Osteoblast (primary cell): ENCODE results near the gene ZDHHC23. TPM values are rescaled to one million over a fixed set of nuclear protein-coding genes. Genes with fewer than 3 reads are reported as not detected.

Experiments
- DNase-seq: peaks from one replicate; pipeline ENCODE4 v3.0.0; 2011; ENCODE audit warnings: low spot score, mixed read lengths; ENCODE audit not compliant: insufficient read length; ENCODE audit errors: missing footprints
- H2AFZ ChIP-seq: 2 replicates; pipeline ENCODE4 v1.6.0; 2011; ENCODE audit warnings: mild to moderate bottlenecking, low read length
- H3K27ac ChIP-seq: 2 replicates; pipeline ENCODE4 v1.5.1; 2011; ENCODE audit warnings: mild to moderate bottlenecking, low read depth, low read length, moderate library complexity
- H3K27me3 ChIP-seq: 2 replicates; pipeline ENCODE4 v1.6.0; 2012; ENCODE audit warnings: mild to moderate bottlenecking, control low read depth, inconsistent platforms, low read length, moderate library complexity; ENCODE audit not compliant: insufficient read depth
- H3K36me3 ChIP-seq: 2 replicates; pipeline ENCODE4 v1.5.1; 2011; ENCODE audit warnings: mild to moderate bottlenecking, low read length, control low read depth, moderate library complexity; ENCODE audit not compliant: insufficient read depth
- H3K4me1 ChIP-seq: 2 replicates; pipeline ENCODE4 v1.5.1; 2011; ENCODE audit warnings: mild to moderate bottlenecking, low read length, control low read depth, moderate library complexity; ENCODE audit not compliant: insufficient read depth
- H3K4me2 ChIP-seq: 2 replicates; pipeline ENCODE4 v1.6.0; 2011; ENCODE audit warnings: mild to moderate bottlenecking, low read length; ENCODE audit not compliant: insufficient read depth
- H3K4me3 ChIP-seq: fragments of 200-600 bp; sonication (generic); 3 replicates; pipeline ENCODE4 v1.5.1; 2012; ENCODE audit warnings: mild to moderate bottlenecking, low read length, inconsistent platforms; ENCODE audit not compliant: insufficient read depth
- H3K79me2 ChIP-seq: 2 replicates; pipeline ENCODE4 v1.6.0; 2012; ENCODE audit warnings: mild to moderate bottlenecking, low read length, control low read depth, inconsistent platforms; ENCODE audit not compliant: insufficient read depth
- H3K9me3 ChIP-seq: 2 replicates; pipeline ENCODE4 v1.5.1; 2011; ENCODE audit warnings: low read depth, low read length, control low read depth
- H4K20me1 ChIP-seq: 2 replicates; pipeline ENCODE4 v1.6.0; 2012; ENCODE audit warnings: mild to moderate bottlenecking, low read length, control low read depth; ENCODE audit not compliant: insufficient read depth
- total RNA-seq: library from RNA; depleted of rRNA; stranded (reverse); fragments of >200 nt; gene quantifications from 2 replicates; pipeline ENCODE4 v1.2.3, GENCODE V29; 2012
- TF ChIP-seq, protein P1 (sequence below): IDR thresholded peaks from 2 replicates; pipeline ENCODE4 v1.5.1; 2011; ENCODE audit warnings: mild to moderate bottlenecking, low read depth, low read length, moderate library complexity; ENCODE audit errors: extremely low read depth

ZDHHC23 gene
- total RNA-seq, 1 donor, result 1.1 TPM

DNA sequence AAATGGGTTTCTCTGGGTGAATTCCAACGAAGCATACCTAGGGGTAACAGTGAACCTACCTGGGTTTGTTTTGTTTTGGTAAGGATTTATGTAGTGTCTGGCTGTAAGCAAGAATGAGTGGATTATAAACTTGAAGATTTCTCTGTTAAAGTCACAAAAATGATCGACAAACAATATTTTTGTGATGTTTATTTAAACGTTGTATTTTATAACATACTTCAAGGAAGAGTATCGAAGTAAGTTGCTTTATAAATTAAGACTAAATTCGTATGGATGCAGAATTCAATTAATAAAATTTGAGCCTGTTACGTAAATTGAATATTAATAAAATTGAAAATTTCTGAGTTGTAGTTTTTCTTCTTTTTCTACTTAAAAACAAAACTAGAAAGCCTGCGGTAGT, 982 bp upstream of the ZDHHC23 start:
- Histone ChIP-seq H3K4me1 (peaks cover 8% of the 10 kb centered on the region), H3K27ac (no peak overlapping the region), H3K27me3 (peaks cover 36% of the 10 kb centered on the region), H4K20me1 (no peaks in the 10 kb centered on the region), H3K36me3 (no peaks in the 10 kb centered on the region), H2AFZ (no peak overlapping the region), H3K4me3 (peak overlapping the region; percentile 75), H3K9me3 (no peaks in the 10 kb centered on the region), H3K4me2 (peak overlapping the region; percentile 89), H3K79me2 (no peaks in the 10 kb centered on the region)
- DNase-seq, result no peak
- TF ChIP-seq, protein P1, sequence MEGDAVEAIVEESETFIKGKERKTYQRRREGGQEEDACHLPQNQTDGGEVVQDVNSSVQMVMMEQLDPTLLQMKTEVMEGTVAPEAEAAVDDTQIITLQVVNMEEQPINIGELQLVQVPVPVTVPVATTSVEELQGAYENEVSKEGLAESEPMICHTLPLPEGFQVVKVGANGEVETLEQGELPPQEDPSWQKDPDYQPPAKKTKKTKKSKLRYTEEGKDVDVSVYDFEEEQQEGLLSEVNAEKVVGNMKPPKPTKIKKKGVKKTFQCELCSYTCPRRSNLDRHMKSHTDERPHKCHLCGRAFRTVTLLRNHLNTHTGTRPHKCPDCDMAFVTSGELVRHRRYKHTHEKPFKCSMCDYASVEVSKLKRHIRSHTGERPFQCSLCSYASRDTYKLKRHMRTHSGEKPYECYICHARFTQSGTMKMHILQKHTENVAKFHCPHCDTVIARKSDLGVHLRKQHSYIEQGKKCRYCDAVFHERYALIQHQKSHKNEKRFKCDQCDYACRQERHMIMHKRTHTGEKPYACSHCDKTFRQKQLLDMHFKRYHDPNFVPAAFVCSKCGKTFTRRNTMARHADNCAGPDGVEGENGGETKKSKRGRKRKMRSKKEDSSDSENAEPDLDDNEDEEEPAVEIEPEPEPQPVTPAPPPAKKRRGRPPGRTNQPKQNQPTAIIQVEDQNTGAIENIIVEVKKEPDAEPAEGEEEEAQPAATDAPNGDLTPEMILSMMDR, result no peak

DNA sequence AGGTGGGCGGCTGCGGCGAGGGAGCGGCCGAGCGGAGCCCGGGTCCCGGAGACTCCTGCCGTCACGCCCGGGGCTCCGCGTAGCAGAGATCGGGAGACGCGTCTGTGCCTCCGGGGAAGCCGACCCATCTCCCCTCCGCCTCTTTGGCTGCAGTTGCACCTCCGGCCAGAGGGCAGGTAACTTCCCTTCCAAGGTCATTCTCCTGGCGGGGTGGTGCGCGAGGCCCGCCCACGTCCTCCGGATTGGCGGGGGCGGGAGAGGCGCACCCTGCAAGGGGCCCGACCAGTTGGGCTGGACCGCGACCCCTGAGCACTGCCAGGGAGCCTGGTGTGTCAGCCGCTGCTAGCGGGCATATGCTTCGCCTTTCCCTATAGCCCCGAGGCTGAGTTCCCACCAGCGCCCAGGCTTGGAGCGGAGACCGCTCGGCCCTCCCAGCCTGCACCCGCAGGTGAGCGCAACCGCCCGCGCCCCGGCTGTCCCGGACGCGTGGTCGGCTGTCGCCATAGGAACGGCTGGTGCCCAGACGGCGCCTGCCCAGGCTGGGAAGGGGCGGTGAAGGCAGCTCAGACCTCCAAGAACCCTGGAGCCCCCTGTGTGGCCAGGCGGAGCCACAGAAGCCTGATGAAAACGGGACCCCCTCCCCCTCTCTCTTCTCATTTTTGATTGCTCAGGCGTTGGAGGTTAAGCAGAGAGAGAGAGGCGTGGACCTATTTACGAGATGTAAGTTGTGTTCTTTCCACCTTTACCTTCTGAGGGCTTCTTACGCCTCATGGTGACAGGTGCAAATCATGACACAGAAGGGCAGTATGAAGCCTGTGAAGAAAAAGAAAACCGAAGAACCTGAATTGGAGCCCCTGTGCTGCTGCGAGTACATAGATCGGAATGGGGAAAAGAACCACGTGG, 453 bp downstream of the ZDHHC23 start:
- Histone ChIP-seq H3K36me3 (no peaks in the 10 kb centered on the region), H4K20me1 (no peaks in the 10 kb centered on the region), H3K4me3 (peak overlapping the region; percentile 75), H3K27me3 (peaks cover 40% of the 10 kb centered on the region), H3K4me2 (peak overlapping the region; percentile 89), H3K79me2 (no peaks in the 10 kb centered on the region), H3K27ac (no peak overlapping the region), H3K9me3 (no peaks in the 10 kb centered on the region), H3K4me1 (peaks cover 8% of the 10 kb centered on the region), H2AFZ (peak overlapping the region; percentile 70)
- TF ChIP-seq, protein P1, result no peak
- peak; percentile 85 for DNase-seq

DNA sequence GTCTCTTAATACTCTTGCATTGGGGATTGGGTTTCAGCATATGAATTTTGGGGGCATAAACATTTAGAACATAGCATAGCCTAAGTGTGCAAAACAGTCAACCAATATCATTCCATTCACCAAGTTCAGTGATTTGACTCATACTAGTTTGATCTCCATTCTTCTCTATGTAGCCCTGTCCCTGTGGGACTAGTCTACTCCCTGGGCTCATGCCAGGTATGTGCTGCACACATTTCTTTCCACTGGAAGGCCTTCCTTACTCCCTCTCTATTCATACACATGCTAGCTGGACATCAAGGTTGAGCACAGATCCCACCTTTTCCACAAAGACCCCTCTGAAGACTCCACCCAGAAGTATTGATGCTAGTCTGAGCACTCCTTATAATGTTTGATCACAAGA, 5.1 kb downstream of the ZDHHC23 start:
- Histone ChIP-seq H4K20me1 (no peaks in the 10 kb centered on the region), H2AFZ (no peak overlapping the region), H3K27me3 (peaks cover 38% of the 10 kb centered on the region), H3K4me1 (peaks cover 10% of the 10 kb centered on the region), H3K4me2 (no peak overlapping the region), H3K27ac (no peak overlapping the region), H3K9me3 (no peaks in the 10 kb centered on the region), H3K4me3 (no peak overlapping the region), H3K36me3 (no peaks in the 10 kb centered on the region), H3K79me2 (no peaks in the 10 kb centered on the region)
- TF ChIP-seq, protein P1, result no peak
- DNase-seq, result peak; percentile 74

DNA sequence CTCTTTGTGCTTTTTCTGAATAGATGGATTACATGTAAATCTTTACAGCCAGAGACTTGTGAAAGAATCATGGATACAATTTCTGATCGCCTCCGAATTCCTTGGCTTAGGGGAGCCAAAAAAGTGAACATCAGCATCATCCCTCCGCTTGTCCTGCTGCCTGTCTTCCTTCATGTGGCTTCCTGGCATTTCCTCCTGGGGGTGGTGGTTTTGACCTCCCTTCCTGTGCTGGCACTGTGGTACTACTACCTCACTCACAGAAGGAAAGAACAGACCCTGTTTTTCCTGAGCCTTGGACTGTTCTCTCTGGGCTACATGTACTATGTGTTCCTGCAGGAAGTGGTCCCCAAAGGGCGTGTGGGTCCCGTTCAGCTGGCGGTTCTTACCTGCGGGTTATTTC, 5.9 kb downstream of the ZDHHC23 start:
- no peaks in the 10 kb centered on the region for H3K9me3 ChIP-seq
- H3K4me1 ChIP-seq, result peaks cover 3% of the 10 kb centered on the region
- no peaks in the 10 kb centered on the region for H3K79me2 ChIP-seq
- no peaks in the 10 kb centered on the region for H3K36me3 ChIP-seq
- DNase-seq, result no peak
- TF ChIP-seq, protein P1, result no peak
- no peak overlapping the region for H3K27ac ChIP-seq
- no peak overlapping the region for H2AFZ ChIP-seq
- H3K4me2 ChIP-seq, result no peak overlapping the region
- H4K20me1 ChIP-seq, result no peaks in the 10 kb centered on the region
- H3K27me3 ChIP-seq, result peaks cover 30% of the 10 kb centered on the region
- H3K4me3 ChIP-seq, result no peak overlapping the region
